Choroid plexus epithelial cell (primary cell): ENCODE results near the gene CELA1.

Source experiments
- DNase-seq: peaks from one replicate; pipeline ENCODE4 v3.0.0-alpha.2; 2010; ENCODE audit warnings: low read depth
- H3K4me3 ChIP-seq: 2 replicates; pipeline ENCODE4 v1.5.1; 2011; ENCODE audit warnings: low read depth, mild to moderate bottlenecking, control low read depth, low read length, moderate library complexity
- TF ChIP-seq, protein P1 (sequence below): conservative IDR thresholded peaks from 2 replicates; pipeline ENCODE4 v1.5.1; 2011; ENCODE audit warnings: low read depth, mild to moderate bottlenecking, control low read depth, inconsistent platforms, low read length, moderate library complexity

The CELA1 gene

DNA sequence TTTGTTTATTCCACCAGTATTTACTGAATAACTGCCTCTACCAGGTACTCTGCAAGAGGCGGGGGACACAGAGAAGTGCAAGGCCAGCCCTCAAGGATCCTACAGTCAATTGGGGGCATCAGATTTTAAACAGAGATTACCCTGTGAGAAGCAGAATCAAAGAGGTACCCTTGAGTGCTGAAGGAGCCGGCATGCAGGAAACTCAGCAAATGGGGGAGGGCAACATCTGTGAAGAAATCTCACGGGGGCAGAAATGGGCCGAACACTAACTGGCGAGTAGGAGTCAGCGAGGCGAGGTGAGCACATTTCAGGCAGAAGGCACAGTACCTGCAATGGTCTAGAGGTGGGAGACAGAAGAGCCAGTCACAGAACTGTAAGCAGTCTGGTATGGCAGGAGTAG is 35.7 kb upstream of the CELA1 start:
- TF ChIP-seq, protein P1, sequence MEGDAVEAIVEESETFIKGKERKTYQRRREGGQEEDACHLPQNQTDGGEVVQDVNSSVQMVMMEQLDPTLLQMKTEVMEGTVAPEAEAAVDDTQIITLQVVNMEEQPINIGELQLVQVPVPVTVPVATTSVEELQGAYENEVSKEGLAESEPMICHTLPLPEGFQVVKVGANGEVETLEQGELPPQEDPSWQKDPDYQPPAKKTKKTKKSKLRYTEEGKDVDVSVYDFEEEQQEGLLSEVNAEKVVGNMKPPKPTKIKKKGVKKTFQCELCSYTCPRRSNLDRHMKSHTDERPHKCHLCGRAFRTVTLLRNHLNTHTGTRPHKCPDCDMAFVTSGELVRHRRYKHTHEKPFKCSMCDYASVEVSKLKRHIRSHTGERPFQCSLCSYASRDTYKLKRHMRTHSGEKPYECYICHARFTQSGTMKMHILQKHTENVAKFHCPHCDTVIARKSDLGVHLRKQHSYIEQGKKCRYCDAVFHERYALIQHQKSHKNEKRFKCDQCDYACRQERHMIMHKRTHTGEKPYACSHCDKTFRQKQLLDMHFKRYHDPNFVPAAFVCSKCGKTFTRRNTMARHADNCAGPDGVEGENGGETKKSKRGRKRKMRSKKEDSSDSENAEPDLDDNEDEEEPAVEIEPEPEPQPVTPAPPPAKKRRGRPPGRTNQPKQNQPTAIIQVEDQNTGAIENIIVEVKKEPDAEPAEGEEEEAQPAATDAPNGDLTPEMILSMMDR: no peak
- no peak for DNase-seq
- H3K4me3 ChIP-seq: no peak overlapping the region

DNA sequence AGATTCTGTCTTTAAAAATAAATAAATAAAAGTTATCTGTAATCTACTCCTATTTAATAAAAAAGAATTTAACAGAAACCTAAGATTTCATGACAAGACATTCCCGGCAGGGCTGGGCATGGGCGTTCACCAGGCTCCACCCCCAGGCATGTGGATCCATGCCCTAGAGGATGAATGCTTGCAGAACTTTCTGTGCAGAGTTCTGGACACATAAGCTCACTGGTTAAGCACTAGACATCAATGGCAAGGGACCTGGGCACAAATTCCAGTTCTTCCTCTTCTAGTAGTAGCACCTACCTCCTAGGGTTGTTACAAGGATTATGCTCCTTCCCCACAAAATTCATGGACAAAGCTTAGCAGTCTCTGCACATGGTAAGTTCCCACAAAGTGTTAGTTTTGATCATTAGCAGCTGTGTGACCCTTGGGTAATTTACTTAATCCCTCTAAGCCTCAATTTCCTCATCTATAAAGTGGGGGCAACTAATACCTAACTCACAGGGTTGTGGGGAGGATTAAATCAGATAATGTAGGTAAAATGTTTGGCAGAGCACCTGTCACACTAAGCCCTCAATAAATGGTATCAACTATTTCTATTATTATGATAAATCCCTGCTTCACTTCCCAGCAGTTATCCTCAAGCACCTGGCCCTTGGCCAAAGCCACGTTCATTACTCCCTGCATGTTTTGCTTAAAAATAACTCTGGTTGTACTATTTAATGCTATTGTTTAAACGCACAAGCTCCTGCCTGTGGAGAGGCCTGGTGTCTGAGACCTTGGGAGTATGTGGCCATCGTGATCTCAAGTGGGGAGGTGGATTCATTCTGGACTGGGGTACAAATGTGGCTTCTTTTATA is 35.0 kb upstream of the CELA1 start:
- peak; percentile 67 for DNase-seq
- TF ChIP-seq, protein P1: no peak
- H3K4me3 ChIP-seq: no peak overlapping the region

DNA sequence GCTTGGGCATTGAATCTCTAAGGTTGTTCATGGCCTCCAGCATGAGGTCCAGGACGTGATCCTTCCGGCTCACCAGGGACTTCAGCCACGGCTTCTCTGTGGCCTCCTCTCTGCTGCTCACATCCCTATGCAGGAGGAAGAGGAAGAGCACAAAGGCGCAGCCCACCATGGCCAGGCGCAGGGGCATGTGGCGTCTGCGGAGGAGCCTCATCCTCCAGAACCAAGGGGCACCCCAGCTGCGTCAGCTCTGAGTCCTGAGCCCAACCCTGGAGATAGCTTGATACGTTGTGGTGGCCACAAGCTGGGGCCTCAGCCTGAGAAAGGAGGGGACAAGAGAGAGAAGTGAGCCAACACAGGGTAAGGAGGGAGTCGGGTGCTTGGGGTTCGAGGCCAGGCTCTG is 33.1 kb upstream of the CELA1 start:
- TF ChIP-seq, protein P1: no peak
- no peak for DNase-seq
- H3K4me3 ChIP-seq: no peak overlapping the region

DNA sequence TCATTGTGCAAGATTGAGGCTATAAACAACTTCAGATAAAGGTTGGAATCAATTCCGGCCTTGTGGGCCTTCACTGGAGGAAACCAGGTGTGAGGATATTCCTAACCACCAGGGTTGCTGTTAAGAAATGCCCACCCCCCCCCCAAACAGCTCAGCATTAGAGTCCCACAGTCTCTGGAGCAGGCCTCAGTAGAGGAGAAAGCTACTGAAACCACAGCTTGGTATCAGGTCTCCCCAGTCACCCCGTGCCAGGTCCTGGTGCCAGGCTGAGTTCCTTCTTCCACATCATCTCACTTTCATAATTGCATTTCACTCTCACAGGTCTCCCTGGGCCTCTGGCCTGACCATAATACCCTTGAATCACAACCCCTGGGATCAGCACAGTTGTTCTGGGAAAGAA is 32.3 kb upstream of the CELA1 start:
- no peak overlapping the region for H3K4me3 ChIP-seq
- TF ChIP-seq, protein P1: no peak
- no peak for DNase-seq

DNA sequence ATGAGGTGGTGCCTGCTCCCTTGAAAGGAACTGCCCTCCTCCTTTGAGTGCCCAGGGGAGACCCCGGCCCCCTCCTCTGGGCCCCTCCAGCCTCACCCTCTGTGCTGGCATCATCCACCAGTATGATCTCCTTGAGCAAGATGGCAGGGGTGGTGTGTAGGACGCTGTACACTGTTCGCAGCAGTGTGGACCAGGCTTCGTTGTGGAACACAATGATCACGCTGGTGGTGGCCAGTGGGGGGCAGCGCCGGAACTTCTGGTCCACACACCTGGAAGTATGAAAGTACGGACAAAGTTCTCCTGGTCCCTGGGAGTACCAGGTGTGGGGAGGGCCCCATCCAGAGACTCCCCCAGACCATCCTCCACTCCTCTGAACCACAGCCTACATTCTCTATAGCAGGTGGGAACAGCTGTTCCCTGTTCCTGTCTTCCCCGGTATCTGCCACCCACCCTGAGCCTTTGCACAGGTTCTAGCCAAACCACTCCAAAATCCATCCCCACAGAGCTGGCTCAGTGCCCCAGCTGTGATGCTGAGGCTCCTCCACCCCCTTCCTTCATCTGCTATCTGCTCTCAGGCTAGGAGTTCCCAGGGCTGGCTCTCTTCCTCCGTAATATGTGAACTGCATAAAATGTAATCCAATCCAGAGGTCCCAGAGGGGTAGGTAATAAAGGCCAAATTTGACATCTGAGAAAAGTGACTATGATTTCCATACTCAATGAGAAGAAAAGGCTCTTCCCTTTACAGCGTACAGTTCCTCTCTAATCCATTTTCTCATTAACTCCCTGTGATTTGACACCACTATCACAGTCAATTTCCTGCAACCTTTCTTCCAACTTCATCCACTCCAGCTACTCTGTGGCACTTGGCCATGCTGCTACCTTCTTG is 30.9 kb upstream of the CELA1 start:
- TF ChIP-seq, protein P1: peak; percentile 18
- H3K4me3 ChIP-seq: no peak overlapping the region
- DNase-seq: no peak

DNA sequence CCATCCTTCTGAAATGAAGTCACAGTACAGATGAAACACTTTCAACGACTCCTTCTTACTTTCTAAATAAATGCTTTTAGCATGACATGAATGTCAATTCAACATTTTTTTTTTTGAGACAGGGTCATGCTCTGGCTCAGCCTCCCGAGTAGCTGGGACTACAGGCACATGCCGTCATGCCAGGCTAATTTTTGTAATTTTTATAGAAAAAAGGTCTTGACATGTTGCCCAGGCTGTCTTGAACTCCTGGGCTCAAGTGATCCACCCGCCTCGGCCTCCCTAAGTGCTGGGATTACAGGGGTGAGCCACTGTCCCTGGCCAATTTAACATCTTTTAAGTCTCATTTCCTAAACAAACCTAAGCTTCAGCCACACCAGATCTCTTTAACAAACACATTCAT is 28.4 kb upstream of the CELA1 start:
- no peak overlapping the region for H3K4me3 ChIP-seq
- TF ChIP-seq, protein P1: no peak
- no peak for DNase-seq
